ENCODE results near the gene CHTF18.
"Not testable (repeated sequence)": the region's sequence is repeated elsewhere in the genome, so short reads cannot be mapped to it uniquely, and the experiment has no call there.

The CHTF18 gene
- 19.2 to 51.3 (median 25.9) reads per million in 3 experiments for total RNA-seq

GRCh38 chr16:788399-789126 lies at the start of gene CHTF18:
Gene CHTF18 (plus strand): TSS chr16:788620. CDS start chr16:788685, 65 bp downstream.
- DNase-seq: peak; percentile 93

GRCh38 chr16:739560-740458 lies 48.6 kb upstream of the CHTF18 start:
- no peak for DNase-seq

DNA sequence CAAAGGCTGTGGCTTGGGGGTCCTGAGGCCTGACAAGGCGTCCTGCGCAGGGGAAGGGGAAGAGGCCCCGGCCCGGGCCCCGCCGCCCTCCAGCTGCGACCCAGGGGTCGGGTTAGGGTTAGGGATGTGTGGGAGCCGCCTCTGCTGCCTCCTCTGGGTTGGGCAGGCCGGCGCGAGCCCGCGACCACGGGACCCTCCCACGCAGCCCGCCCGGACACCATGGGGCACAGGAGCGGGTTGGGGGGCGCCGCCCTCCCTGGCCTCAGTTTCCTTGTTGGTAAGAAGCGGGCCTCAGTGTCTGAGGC lies 48.0 kb upstream of the CHTF18 start:
- no peak for DNase-seq

- DNase-seq: peak; percentile 89
Observed at GRCh38 chr16:740764-741505, 47.5 kb upstream of the CHTF18 start, which contains the start of gene CIAO3. Gene CIAO3 (minus strand): TSS chr16:740997. CDS start chr16:740985, 12 bp downstream.

GRCh38 chr16:741986-742629 lies 46.3 kb upstream of the CHTF18 start:
- DNase-seq: no peak

- DNase-seq: not testable (repeated sequence)
Observed at GRCh38 chr16:742894-743293, 45.5 kb upstream of the CHTF18 start.

GRCh38 chr16:743794-744500 lies 44.5 kb upstream of the CHTF18 start:
- no peak for DNase-seq

DNA sequence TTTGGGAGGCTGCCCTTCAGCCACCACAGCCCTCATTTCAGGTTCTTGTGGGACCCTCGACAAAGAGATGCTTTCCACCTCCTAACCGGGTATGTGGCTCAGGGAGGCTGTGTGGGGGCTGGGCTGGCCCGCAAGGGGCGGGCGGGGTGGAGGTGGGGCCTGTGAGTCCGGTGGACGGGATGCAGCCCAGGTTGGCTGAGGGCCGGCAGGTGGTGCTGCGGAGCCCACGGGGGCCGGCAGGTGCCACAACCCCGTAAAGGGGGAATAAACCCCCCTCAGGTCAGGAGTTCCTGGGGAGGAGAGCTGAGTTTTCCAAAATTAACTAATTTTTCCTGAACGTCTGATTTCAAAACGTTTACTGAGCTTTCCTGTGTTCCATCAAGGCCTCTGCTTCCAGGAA lies 42.7 kb upstream of the CHTF18 start:
- no peak for DNase-seq

DNA sequence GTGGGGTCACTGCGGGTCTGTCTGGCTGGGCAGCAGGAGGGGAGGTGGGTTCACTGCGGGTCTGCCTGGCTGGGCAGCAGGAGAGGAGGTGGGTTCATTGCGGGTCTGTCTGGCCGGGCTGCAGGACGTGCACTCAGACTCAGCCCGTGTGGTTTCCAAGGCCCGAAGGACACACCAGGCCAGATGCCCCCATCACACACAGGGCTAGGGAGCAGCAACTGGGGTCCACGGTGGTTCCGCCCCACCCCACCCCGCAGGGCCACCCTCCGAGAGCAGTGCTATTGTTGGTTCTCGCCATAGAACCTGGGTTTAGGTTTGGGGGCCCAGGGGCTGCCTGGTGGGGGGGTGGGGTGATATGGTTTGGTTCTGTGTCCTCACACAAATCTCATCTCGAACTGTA lies 41.8 kb upstream of the CHTF18 start:
- DNase-seq: no peak

GRCh38 chr16:747978-748746 lies 40.3 kb upstream of the CHTF18 start:
- no peak for DNase-seq

GRCh38 chr16:749010-749409 lies 39.4 kb upstream of the CHTF18 start:
- DNase-seq: no peak

GRCh38 chr16:750485-750884 lies 37.9 kb upstream of the CHTF18 start:
- DNase-seq: no peak

GRCh38 chr16:751152-752006 lies 37.0 kb upstream of the CHTF18 start:
- no peak for DNase-seq

GRCh38 chr16:752007-752312 lies 36.5 kb upstream of the CHTF18 start:
- no peak for DNase-seq

DNA sequence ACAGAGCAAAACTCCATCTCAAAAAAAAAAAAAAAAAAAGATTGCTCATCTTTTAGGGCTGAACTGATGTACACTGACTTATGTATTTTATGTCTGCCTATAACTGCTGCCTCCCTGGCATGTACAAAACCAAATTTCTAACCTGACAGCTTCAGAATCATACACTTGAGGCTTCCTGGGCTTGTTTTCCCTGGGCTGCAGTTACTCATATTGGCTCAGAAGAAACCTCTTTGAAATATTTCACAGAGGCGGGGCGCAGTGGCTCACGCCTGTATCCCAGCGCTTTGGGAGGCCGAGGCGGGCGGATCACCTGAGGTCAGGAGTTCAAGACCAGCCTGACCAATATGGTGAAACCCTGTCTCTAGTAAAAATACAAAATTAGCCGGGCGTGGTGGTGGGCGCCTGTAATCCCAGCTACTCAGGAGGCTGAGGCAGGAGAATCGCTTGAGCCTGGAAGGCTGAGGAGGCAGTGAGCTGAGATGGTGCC lies 34.3 kb upstream of the CHTF18 start:
- not testable (repeated sequence) for DNase-seq

- no peak for DNase-seq
Observed at GRCh38 chr16:754656-755055, 33.8 kb upstream of the CHTF18 start.

GRCh38 chr16:756428-756827 lies 32.0 kb upstream of the CHTF18 start:
- no peak for DNase-seq

GRCh38 chr16:759110-759910 lies 29.1 kb upstream of the CHTF18 start:
- no peak for DNase-seq

DNA sequence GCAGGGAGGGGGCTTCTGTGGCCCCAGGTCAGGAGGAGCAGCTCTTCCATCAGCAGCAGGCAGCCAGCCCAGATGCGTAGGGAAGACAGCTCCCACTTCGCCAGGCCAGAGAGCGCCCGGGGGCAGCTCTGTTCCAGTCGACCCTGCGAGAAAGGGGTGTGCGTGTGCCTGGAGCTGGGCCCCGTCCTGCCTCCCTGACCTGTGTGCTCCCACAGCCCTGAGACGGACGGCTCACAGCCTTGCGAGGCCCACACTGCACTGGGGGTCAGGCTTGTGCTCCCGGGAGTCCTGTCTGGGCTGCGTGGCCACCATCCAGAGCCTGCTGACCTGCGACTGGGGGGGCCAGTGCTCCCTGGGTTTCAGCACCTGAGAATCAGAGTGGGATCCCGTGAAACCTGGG lies 28.4 kb upstream of the CHTF18 start:
- no peak for DNase-seq
